Putamen (tissue), 1 donor: ENCODE data around the gene CBY1.
A peak's percentile ranks its signal among the peaks of the same experiment; 100 is the strongest.

Experiments
- DNase-seq: peaks from one replicate; pipeline ENCODE4 v3.0.0-alpha.2; 2016; ENCODE audit warnings: low spot score

CBY1 gene

GRCh38 chr22:38649841-38650522 is 6.5 kb upstream of the CBY1 start:
- DNase-seq: no peak

- DNase-seq: no peak
Observed at GRCh38 chr22:38652859-38653258, 3.6 kb upstream of the CBY1 start.

GRCh38 chr22:38653741-38654140 is 2.7 kb upstream of the CBY1 start:
- DNase-seq: no peak

- DNase-seq: no peak
Observed at GRCh38 chr22:38655519-38656255, 751 bp upstream of the CBY1 start.

GRCh38 chr22:38657045-38657909 is 839 bp downstream of the CBY1 start:
- no peak for DNase-seq

- DNase-seq: no peak
Observed at GRCh38 chr22:38674888-38675287, 18.4 kb downstream of the CBY1 start.

GRCh38 chr22:38675833-38676232 is 19.4 kb downstream of the CBY1 start:
- DNase-seq: no peak

- DNase-seq: peak; percentile 89
Observed at GRCh38 chr22:38681582-38682335, 25.3 kb downstream of the CBY1 start, which contains the start of gene TOMM22. TSS of gene TOMM22 (plus strand) at chr22:38681957. CDS start at chr22:38681979, 22 bp downstream.

GRCh38 chr22:38684895-38685294 is 28.5 kb downstream of the CBY1 start:
- no peak for DNase-seq

- no peak for DNase-seq
Observed at GRCh38 chr22:38685761-38686160, 29.3 kb downstream of the CBY1 start.

- DNase-seq: no peak
Observed at GRCh38 chr22:38689651-38690050, 33.2 kb downstream of the CBY1 start.

- DNase-seq: no peak
Observed at GRCh38 chr22:38694049-38694448, 37.6 kb downstream of the CBY1 start.

- no peak for DNase-seq
Observed at GRCh38 chr22:38694940-38695339, 38.5 kb downstream of the CBY1 start.

GRCh38 chr22:38696606-38697424 is 40.4 kb downstream of the CBY1 start:
- no peak for DNase-seq

GRCh38 chr22:38697425-38698089 is 41.1 kb downstream of the CBY1 start:
- DNase-seq: no peak

- no peak for DNase-seq
Observed at GRCh38 chr22:38698407-38699094, 42.1 kb downstream of the CBY1 start.

- no peak for DNase-seq
Observed at GRCh38 chr22:38699143-38699542, 42.7 kb downstream of the CBY1 start.

GRCh38 chr22:38699784-38700183 is 43.3 kb downstream of the CBY1 start:
- no peak for DNase-seq

- DNase-seq: no peak
Observed at GRCh38 chr22:38700270-38700788, 43.9 kb downstream of the CBY1 start.
